Measurements from ENCODE around the gene CNRIP1. TPM values are rescaled to one million over a fixed set of nuclear protein-coding genes. Genes with fewer than 3 reads are reported as not detected.

Gene CNRIP1
- total RNA-seq, 6 experiments from 2014 or later, result 33.6 to 53.8 (median 47.2) TPM

- Mint-ChIP-seq H3K4me3 (no peak overlapping the region), H3K27me3 (ENCODE audit: insufficient read depth) (peaks cover 2% of the 10 kb centered on the region; the same call in 1 of the 2 replicates), H3K27ac (no peak overlapping the region), H3K36me3 (ENCODE audit: low read depth) (peaks cover 13% of the 10 kb centered on the region), H3K4me1 (ENCODE audit: low read depth) (peaks cover 17% of the 10 kb centered on the region), H3K9me3 (no peaks in the 10 kb centered on the region)
- TF ChIP-seq CTCF (IDR thresholded peaks at IDR 0.05), result no peak
- DNase-seq, result no peak
Measured at GRCh38 chr2:68246396-68246795, 73.4 kb downstream of the CNRIP1 start.

- Mint-ChIP-seq H3K27me3 (ENCODE audit: insufficient read depth) (no peaks in the 10 kb centered on the region), H3K36me3 (ENCODE audit: low read depth) (peaks cover 7% of the 10 kb centered on the region), H3K4me1 (ENCODE audit: low read depth) (peaks cover 20% of the 10 kb centered on the region), H3K4me3 (no peak overlapping the region), H3K27ac (no peak overlapping the region), H3K9me3 (no peaks in the 10 kb centered on the region)
- DNase-seq, result no peak
- TF ChIP-seq CTCF (IDR thresholded peaks at IDR 0.05), result no peak
Measured at GRCh38 chr2:68245672-68246071, 74.1 kb downstream of the CNRIP1 start.

GRCh38 chr2:68245066-68245465 lies 74.7 kb downstream of the CNRIP1 start:
- H3K4me1 Mint-ChIP-seq (ENCODE audit: low read depth), result peaks cover 22% of the 10 kb centered on the region
- peaks cover 10% of the 10 kb centered on the region for H3K36me3 Mint-ChIP-seq (ENCODE audit: low read depth)
- no peak overlapping the region for H3K4me3 Mint-ChIP-seq
- no peaks in the 10 kb centered on the region for H3K9me3 Mint-ChIP-seq
- no peak for DNase-seq
- no peak for TF ChIP-seq CTCF (IDR thresholded peaks at IDR 0.05)
- no peaks in the 10 kb centered on the region for H3K27me3 Mint-ChIP-seq (ENCODE audit: insufficient read depth)
- H3K27ac Mint-ChIP-seq, result no peak overlapping the region

GRCh38 chr2:68244456-68244855 lies 75.3 kb downstream of the CNRIP1 start:
- peaks cover 8% of the 10 kb centered on the region for H3K36me3 Mint-ChIP-seq (ENCODE audit: low read depth)
- no peak for DNase-seq
- H3K4me3 Mint-ChIP-seq, result no peak overlapping the region
- H3K27ac Mint-ChIP-seq, result no peak overlapping the region
- H3K9me3 Mint-ChIP-seq, result no peaks in the 10 kb centered on the region
- TF ChIP-seq CTCF (IDR thresholded peaks at IDR 0.05), result peak; percentile 53
- no peaks in the 10 kb centered on the region for H3K27me3 Mint-ChIP-seq (ENCODE audit: insufficient read depth)
- H3K4me1 Mint-ChIP-seq (ENCODE audit: low read depth), result peaks cover 24% of the 10 kb centered on the region

Other genes with a start within 250 kb of the CNRIP1 start
- 10 to 100 TPM; 18.3 to 26.0 (median 20.4) TPM for gene PNO1, start 162.1 kb downstream of the CNRIP1 start, total RNA-seq (2021; fragmentation: NEBNext Ultra II Directional; extraction: Animal tissue kit (Norgen Biotek cat#: 25700))
- gene PPP3R1, start 67.4 kb downstream of the CNRIP1 start, total RNA-seq (2021; fragmentation: NEBNext Ultra II Directional; extraction: Animal tissue kit (Norgen Biotek cat#: 25700)), result 10 to 100 TPM; 60.0 to 67.0 (median 63.0) TPM
- not detected for gene PLEK, start 45.3 kb upstream of the CNRIP1 start, total RNA-seq (2021; fragmentation: NEBNext Ultra II Directional; extraction: Animal tissue kit (Norgen Biotek cat#: 25700))
- under 1 TPM; 0.40 to 0.85 (median 0.72) TPM for gene FBXO48, start 147.3 kb upstream of the CNRIP1 start, total RNA-seq (2021; fragmentation: NEBNext Ultra II Directional; extraction: Animal tissue kit (Norgen Biotek cat#: 25700))
- gene APLF, start 147.6 kb upstream of the CNRIP1 start, total RNA-seq (2021; fragmentation: NEBNext Ultra II Directional; extraction: Animal tissue kit (Norgen Biotek cat#: 25700)), result 1 to 10 TPM; 1.3 to 1.8 (median 1.5) TPM